K562 (cell line): ENCODE results near the gene ELOB. TPM values are rescaled to one million over a fixed set of nuclear protein-coding genes. Genes with fewer than 3 reads are reported as not detected.

ENCODE experiments used
- ATAC-seq: fragments of 200-7000 bp; cut with Tn5 transposase; 3 replicates; pipeline ENCODE4 v1.9.1; 2020; ENCODE audit warnings: moderate library complexity
- BruUV-seq: library from RNA; stranded (reverse); fragments of 400-500 nt; replicated peaks from 2 replicates; lab custom pipeline; 2021; lab: Mats Ljungman, UMichigan
- CTCF ChIA-PET: fragments of 300-600 bp; formaldehyde crosslinking; extraction: SDS; loops from one replicate; lab custom pipeline; 2021; ENCODE audit warnings: low intra/inter-chr PET ratio; lab: Yijun Ruan, JAX
- POLR2A ChIA-PET: fragments of 300-600, 350-650 bp; sonication (Branson Sonifier 250); formaldehyde crosslinking; extraction: SDS; loops from one replicate; lab custom pipeline; 2021; ENCODE audit warnings: antibody characterized with exemption, inconsistent platforms; lab: Yijun Ruan, JAX
- DNase-seq, 4 experiments: peaks; one replicate each; pipeline versions ENCODE4 v3.0.0 to v3.0.0-alpha.2; 2011 to 2018; ENCODE audit warnings: low spot score in 3 of 4, mixed read lengths in 3 of 4; ENCODE audit errors: extremely low read depth in 1 of 4
- FAIRE-seq: peaks from 2 replicates; lab custom pipeline; 2011; peaks lifted over from hg19 to GRCh38; lab: Jason Lieb, UNC
- H2AFZ ChIP-seq: 2 replicates; pipeline ENCODE4 v1.6.0; 2011; ENCODE audit warnings: low read depth, low read length, control low read depth, inconsistent platforms
- H3K27ac ChIP-seq: fragments of 200-600 bp; 3 replicates; pipeline ENCODE4 v1.8.0; 2011; ENCODE audit warnings: low read depth, mild to moderate bottlenecking, control low read depth, inconsistent platforms, low read length, moderate library complexity, mixed read lengths; ENCODE audit errors: extremely low read depth
- H3K27me3 ChIP-seq, 2 experiments: fragments of 300-600 bp in 1 of 2; 2 replicates in 1 of 2; 3 replicates in 1 of 2; pipeline versions ENCODE4 v1.6.0 to v1.8.0; 2011; ENCODE audit warnings: inconsistent platforms in 2 of 2, low read length in 2 of 2, mild to moderate bottlenecking in 1 of 2, mixed read lengths in 1 of 2, moderate library complexity in 1 of 2; ENCODE audit not compliant: control insufficient read depth in 2 of 2, insufficient read depth in 2 of 2
- H3K36me3 ChIP-seq: fragments of 300-600 bp; 3 replicates; pipeline ENCODE4 v1.8.0; 2011; ENCODE audit warnings: mild to moderate bottlenecking, low read length, inconsistent platforms; ENCODE audit not compliant: control insufficient read depth, insufficient read depth
- H3K4me1 ChIP-seq, 2 experiments: fragments of 200-600 bp in 1 of 2; replicated peaks in 1 of 2; 2 replicates in 1 of 2; 3 replicates in 1 of 2; pipeline versions ENCODE4 v1.5.1 to v1.8.0; 2011; ENCODE audit warnings: inconsistent platforms in 2 of 2, low read length in 2 of 2, mild to moderate bottlenecking in 1 of 2, mixed read lengths in 1 of 2, moderate library complexity in 1 of 2; ENCODE audit not compliant: control insufficient read depth in 2 of 2, insufficient read depth in 2 of 2
- H3K4me2 ChIP-seq: 2 replicates; pipeline ENCODE4 v1.6.1; 2011; ENCODE audit warnings: low read length, control low read depth, inconsistent platforms, mixed read lengths; ENCODE audit not compliant: insufficient read depth
- H3K4me3 ChIP-seq: fragments of 200-600 bp; sonication (generic), shearing (Covaris generic); 2 replicates; pipeline ENCODE4 v1.5.1; 2016; ENCODE audit warnings: control low read depth, inconsistent platforms
- H3K79me2 ChIP-seq: fragments of 200-600 bp; 3 replicates; pipeline ENCODE4 v1.8.0; 2011; ENCODE audit warnings: low read length, inconsistent platforms; ENCODE audit not compliant: control insufficient read depth, insufficient read depth
- H3K9ac ChIP-seq, 2 experiments: 2 replicates each; pipeline versions ENCODE4 v1.6.0 to v1.6.1; 2011; ENCODE audit warnings: low read depth in 2 of 2, low read length in 2 of 2, control low read depth in 1 of 2, inconsistent platforms in 1 of 2, mild to moderate bottlenecking in 1 of 2, mixed read lengths in 1 of 2; ENCODE audit not compliant: insufficient read depth in 1 of 2
- H3K9me1 ChIP-seq: one replicate; pipeline ENCODE4 v1.6.0; 2011; ENCODE audit warnings: inconsistent platforms, mild to moderate bottlenecking, low read length, moderate library complexity; ENCODE audit not compliant: control insufficient read depth, insufficient read depth
- H3K9me3 ChIP-seq: replicated peaks from 2 replicates; pipeline ENCODE4 v1.5.1; 2011; ENCODE audit warnings: low read depth, low read length, inconsistent platforms; ENCODE audit not compliant: control insufficient read depth, insufficient read depth
- H4K20me1 ChIP-seq: replicated peaks from 2 replicates; pipeline ENCODE4 v1.6.1; 2011; ENCODE audit warnings: low read length, inconsistent platforms, mixed read lengths; ENCODE audit not compliant: control insufficient read depth, insufficient read depth
- DDX20 ChIP-seq: fragments of 450-650 bp; IDR thresholded peaks from 2 replicates; pipeline ENCODE4 v1.6.1; 2016; ENCODE audit warnings: missing genetic modification characterization, low read depth, mild to moderate bottlenecking, missing compliant biosample characterization, moderate library complexity
- JUND ChIP-seq, 2 experiments: IDR thresholded peaks; 2 replicates in 1 of 2; 3 replicates in 1 of 2; pipeline ENCODE4 v1.6.1; 2011; ENCODE audit warnings: borderline replicate concordance in 2 of 2, low read depth in 2 of 2, low read length in 2 of 2, improper control_type of control experiment in 1 of 2, missing biosample characterization in 1 of 2, missing genetic modification characterization in 1 of 2, missing genetic modification reagents in 1 of 2
- MEIS2 ChIP-seq: fragments of 450-650 bp; IDR thresholded peaks from 2 replicates; pipeline ENCODE4 v1.6.1; 2014; ENCODE audit warnings: mild to moderate bottlenecking; ENCODE audit not compliant: partially characterized antibody
- NR3C1 ChIP-seq: sonication (generic); formaldehyde crosslinking; IDR thresholded peaks from 2 replicates; pipeline ENCODE4 v1.8.1; 2022; ENCODE audit warnings: missing genetic modification reagents
- SMARCC2 ChIP-seq: fragments of 450-650 bp; IDR thresholded peaks from 2 replicates; pipeline ENCODE4 v1.6.1; 2017; ENCODE audit warnings: antibody characterized with exemption, moderate library complexity, mild to moderate bottlenecking, low read depth
- SMC3 ChIP-seq: conservative IDR thresholded peaks from 2 replicates; pipeline ENCODE4 v1.6.1; 2011; ENCODE audit warnings: low read depth, low read length, improper control_type of control experiment; ENCODE audit not compliant: insufficient read depth
- TCF7L2 ChIP-seq: fragments of 150-350 bp; IDR thresholded peaks from 2 replicates; pipeline ENCODE4 v1.6.1; 2016; ENCODE audit warnings: low read depth, mild to moderate bottlenecking, low read length, moderate library complexity
- ZFP36 ChIP-seq: fragments of 150-350 bp; IDR thresholded peaks from 2 replicates; pipeline ENCODE4 v1.6.1; 2018; ENCODE audit warnings: low read length, low read depth; ENCODE audit not compliant: partially characterized antibody
- ZKSCAN8 ChIP-seq: fragments of 200-800 bp; sonication (Bioruptor generic); IDR thresholded peaks from 2 replicates; pipeline ENCODE4 v1.6.1; 2016; ENCODE audit warnings: missing genetic modification characterization, missing compliant biosample characterization
- ZNF239 ChIP-seq: fragments of 250-450 bp; sonication (Bioruptor Pico); IDR thresholded peaks from 2 replicates; pipeline ENCODE4 v1.4.0; 2020; ENCODE audit warnings: mild to moderate bottlenecking
- ZNF583 ChIP-seq: fragments of 250-450 bp; sonication (Bioruptor Pico); IDR thresholded peaks from 2 replicates; pipeline ENCODE4 v1.4.0; 2020
- WGBS: fragments of 100-300 bp; shearing (Covaris generic); methylation state at CpG from one replicate; pipeline ENCODE4 v1.1.6; 2016; ENCODE audit warnings: low coverage, mixed read lengths; ENCODE audit not compliant: insufficient coverage; ENCODE audit errors: missing lambda C conversion rate; 5-methylcytosine and 5-hydroxymethylcytosine counted together
- in situ Hi-C: fragments of 300-500 bp; cut with MboI; formaldehyde crosslinking; loops from 4 replicates; pipeline ENCODE4 v1.15.0; 2018; ENCODE audit warnings: inconsistent platforms, mixed read lengths
- intact Hi-C: fragments of 100-400 bp; cut with micrococcal nuclease; formaldehyde crosslinking; loops from 2 replicates; pipeline ENCODE4 v1.14.2; 2022
- polyA plus RNA-seq, 8 experiments: library from polyadenylated mRNA; depleted of rRNA in 4 of 8; stranded (reverse) in 5 of 8; unstranded in 3 of 8; fragments of >200 nt; fragmentation: Nextera tagmentation in 2 of 8; fragmentation: Illumina TruSeq in 1 of 8; extraction: Ambion mirVana in 2 of 8; extraction: Trizol in 1 of 8; gene quantifications; 2 replicates each; pipeline versions ENCODE4 v1.2.1 to v1.2.3, GENCODE V29; 2011 to 2014; ENCODE audit warnings: inconsistent platforms in 1 of 8, missing spikeins in 1 of 8
- total RNA-seq, 7 experiments: library from RNA; depleted of rRNA in 6 of 7; stranded (reverse); fragments of >200 nt in 6 of 7; fragmentation: Illumina TruSeq in 2 of 7; extraction: Trizol in 2 of 7; gene quantifications; 2 replicates each; pipeline versions ENCODE4 v1.2.1 to v1.2.3, GENCODE V29; 2011 to 2021; ENCODE audit warnings: low replicate concordance in 1 of 7

The ELOB gene
- total and polyA plus RNA-seq, 9 of the 15 experiments (the other 6 are each of a cell fraction or from before 2014, with no cell fraction given): 63.2 to 791 (median 237) TPM

DNA sequence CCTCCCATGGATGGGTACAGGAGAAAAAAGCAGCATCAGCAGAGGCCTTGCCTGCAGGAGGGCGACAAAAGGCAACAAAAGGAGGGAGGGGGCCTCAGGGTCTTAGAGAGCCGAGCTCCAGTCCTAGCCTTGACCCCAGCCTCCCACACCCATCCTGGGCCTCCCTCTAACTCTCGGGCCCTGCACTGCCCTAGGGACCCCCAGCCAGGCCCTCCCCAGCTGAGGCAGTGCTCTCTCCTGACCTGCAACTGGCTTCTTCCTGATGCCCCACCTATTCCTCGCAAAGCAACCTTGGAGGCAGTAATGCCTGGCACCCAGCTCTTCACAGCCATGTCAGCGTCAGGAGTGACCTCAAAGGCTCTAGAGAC lies 39.9 kb downstream of the ELOB start:
- in situ Hi-C loops: no loop called here

GRCh38 chr16:2736476-2737237 lies 40.4 kb downstream of the ELOB start:
- in situ Hi-C loops: no loop called here
- POLR2A ChIA-PET: interaction anchor here (0.6 to 1.4 kb wide), 3 partner anchors 14 to 206 kb away, joined by 3 to 6 read pairs (median 4); partner anchors contain the start of genes CEMP1 and SRRM2
- no peak for ATAC-seq

More for the DNA sequence above, 39.9 kb downstream of the ELOB start:
- H3K9ac ChIP-seq: peak overlapping the region in 1 of 2 experiments; percentile 90; a peak in 2 of 4 replicates
- H3K9me1 ChIP-seq: no peaks in the 10 kb centered on the region
- CTCF ChIA-PET: no interaction called here
- 77% methylated on average over 5 of the region's 5 CpGs for WGBS
- H3K4me1 ChIP-seq: peaks cover 7 to 35% of the 10 kb centered on the region in 2 experiments; a peak in 4 of 5 replicates
- no peaks in the 10 kb centered on the region for H3K27me3 ChIP-seq
- H2AFZ ChIP-seq: no peak overlapping the region
- no peak overlapping the region for H3K4me2 ChIP-seq
- TF ChIP-seq DDX20 (tag) (no peak), TCF7L2 (no peak), ZNF239 (CRISPR knock-in tag) (no peak)
- ATAC-seq (no peak), FAIRE-seq (no peak), DNase-seq (no peak)
- H3K36me3 ChIP-seq: no peaks in the 10 kb centered on the region
- H3K27ac ChIP-seq: no peak overlapping the region
- no peaks in the 10 kb centered on the region for H3K9me3 ChIP-seq
- no peaks in the 10 kb centered on the region for H3K79me2 ChIP-seq
- POLR2A ChIA-PET: interaction anchor here (0.9 to 2.7 kb wide), 2 partner anchors 13 to 30 kb away, joined by 4 to 10 read pairs; no protein-coding TSS in a partner anchor
- no TSS peak for BruUV-seq
- H4K20me1 ChIP-seq: no peaks in the 10 kb centered on the region
- H3K4me3 ChIP-seq: no peak overlapping the region
- intact Hi-C loops: no loop called here

More at GRCh38 chr16:2736476-2737237, 40.4 kb downstream of the ELOB start:
- Histone ChIP-seq H3K9ac (no peak overlapping the region; a peak in 2 of 4 replicates), H3K79me2 (no peaks in the 10 kb centered on the region), H3K27me3 (no peaks in the 10 kb centered on the region), H3K9me1 (no peaks in the 10 kb centered on the region), H3K4me3 (no peak overlapping the region), H4K20me1 (no peaks in the 10 kb centered on the region), H3K4me1 (peaks cover 7 to 35% of the 10 kb centered on the region in 2 experiments; a peak in 4 of 5 replicates), H3K9me3 (no peaks in the 10 kb centered on the region), H3K27ac (no peak overlapping the region), H3K36me3 (no peaks in the 10 kb centered on the region), H2AFZ (no peak overlapping the region), H3K4me2 (no peak overlapping the region)
- FAIRE-seq: peak; percentile 26
- TF ChIP-seq SMARCC2: no peak
- TF ChIP-seq ZFP36: peak; percentile 80
- TF ChIP-seq MEIS2: no peak
- TF ChIP-seq SMC3: no peak
- no peak for TF ChIP-seq ZNF583 (CRISPR knock-in tag)
- no peak for TF ChIP-seq JUND (IDR thresholded peaks at IDR 0.05; ENCODE audit: borderline replicate concordance, low read depth, low read length)
- TF ChIP-seq JUND (tag; IDR thresholded peaks at IDR 0.05; ENCODE audit: borderline replicate concordance, low read depth, low read length): no peak
- no peak for TF ChIP-seq NR3C1 (CRISPR knock-in tag)
- peak; percentile 52; the same call in 1 of the 2 replicates for TF ChIP-seq ZKSCAN8 (CRISPR knock-in tag)
- intact Hi-C loops: no loop called here
- no peak for DNase-seq
- BruUV-seq: no TSS peak
- WGBS: 75% methylated on average over 10 of the region's 11 CpGs
- CTCF ChIA-PET: no interaction called here
